Astrocyte of the cerebellum (primary cell): Measurements from ENCODE around the gene NEUROG1.
"Not testable (repeated sequence)": the region's sequence is repeated elsewhere in the genome, so short reads cannot be mapped to it uniquely, and the experiment has no call there.

Experiments
- DNase-seq: peaks from one replicate; pipeline ENCODE4 v3.0.0-alpha.2; 2011; ENCODE audit warnings: low read depth
- H3K4me3 ChIP-seq: 2 replicates; pipeline ENCODE4 v1.5.1; 2011; ENCODE audit warnings: mild to moderate bottlenecking, low read depth, low read length, moderate library complexity
- CTCF ChIP-seq: IDR thresholded peaks from 2 replicates; pipeline ENCODE4 v1.5.1; 2012; ENCODE audit warnings: low read length, low read depth, moderate library complexity, mild to moderate bottlenecking; ENCODE audit errors: missing control alignments
- in situ Hi-C: cut with HindIII; loops from 2 replicates; pipeline ENCODE4 v1.10.0; 2017; ENCODE audit warnings: low sequenced_read_pairs

NEUROG1 gene

DNA sequence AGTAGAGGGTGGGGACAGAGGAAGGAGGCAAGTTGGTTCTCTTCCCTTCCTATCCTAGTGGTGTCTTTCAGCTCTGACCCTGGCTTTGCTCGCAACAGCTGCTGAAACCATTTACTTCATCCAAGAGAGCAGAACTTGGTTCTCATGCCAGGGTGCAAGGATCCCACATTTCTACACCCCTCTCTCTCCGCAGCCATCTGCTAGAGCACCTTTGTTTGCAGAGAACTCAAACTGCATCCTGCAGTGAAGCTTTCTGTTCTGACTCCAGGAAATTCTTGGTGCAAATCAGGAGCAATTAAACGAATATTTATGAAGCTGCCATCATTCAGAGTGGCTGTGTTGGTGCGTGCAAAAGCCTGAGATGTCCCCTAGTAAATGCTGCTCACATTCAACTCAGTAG lies 31.9 kb downstream of the NEUROG1 start:
- no peak for DNase-seq
- TF ChIP-seq CTCF: no peak
- in situ Hi-C loops: no loop called here
- no peak overlapping the region for H3K4me3 ChIP-seq

DNA sequence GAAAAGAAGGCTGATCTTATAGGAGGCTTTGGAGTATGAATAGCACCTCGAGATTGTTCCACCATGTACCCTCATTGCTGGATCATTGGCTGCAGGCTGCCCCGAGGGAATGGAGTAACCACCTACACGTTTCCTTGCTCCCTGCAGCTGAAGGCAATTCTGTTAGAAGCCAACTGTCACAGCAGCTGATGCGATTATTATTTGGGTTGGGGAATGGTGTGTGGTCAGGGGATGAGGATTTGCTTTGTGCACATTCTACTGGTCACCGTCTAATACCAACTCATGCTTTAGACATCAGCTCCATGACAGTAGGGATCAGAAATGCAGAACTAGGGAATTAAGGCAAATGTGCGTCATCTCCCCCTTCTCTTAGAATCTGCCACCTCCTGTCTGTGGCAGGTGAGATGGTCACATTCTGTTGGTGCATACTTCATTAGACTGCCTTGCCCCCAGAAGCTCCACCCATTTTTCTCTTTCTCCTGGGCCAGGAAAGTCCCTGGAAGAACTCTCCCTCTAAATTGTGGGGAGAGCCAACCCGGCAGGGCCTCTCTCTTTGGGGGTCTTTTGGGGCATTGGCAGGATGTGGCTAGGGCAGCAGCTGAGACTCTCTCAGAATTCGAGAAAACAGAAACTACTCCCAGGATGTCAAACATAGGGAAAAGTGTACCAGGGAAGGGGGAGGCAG lies 32.8 kb downstream of the NEUROG1 start:
- in situ Hi-C loops: no loop called here
- no peak for DNase-seq
- no peak for TF ChIP-seq CTCF
- H3K4me3 ChIP-seq: no peak overlapping the region

DNA sequence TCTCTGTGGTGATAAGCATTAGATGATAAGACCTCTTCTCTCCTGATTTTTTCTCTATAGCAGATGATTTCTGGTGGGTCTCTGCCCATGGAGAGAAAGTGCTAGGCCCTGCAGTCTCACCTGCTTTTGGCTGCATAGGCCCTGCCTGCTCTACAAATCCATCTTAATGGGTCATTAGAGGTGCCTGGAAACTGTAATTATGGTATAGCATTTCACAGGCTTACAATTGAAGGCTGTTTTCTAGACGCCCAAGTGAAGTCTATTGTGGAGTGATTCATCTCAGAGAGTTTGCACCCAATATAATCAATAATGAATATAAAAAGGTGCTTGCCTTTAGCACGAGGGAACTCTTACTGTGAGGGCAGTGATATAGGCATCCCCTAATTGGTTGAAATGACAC lies 33.8 kb downstream of the NEUROG1 start:
- no peak overlapping the region for H3K4me3 ChIP-seq
- in situ Hi-C loops: no loop called here
- no peak for DNase-seq
- no peak for TF ChIP-seq CTCF

- H3K4me3 ChIP-seq: no peak overlapping the region
- no peak for DNase-seq
- TF ChIP-seq CTCF: no peak
- in situ Hi-C loops: no loop called here
These were observed 37.1 kb downstream of the NEUROG1 start for GRCh38 chr5:135498637-135498995.

DNA sequence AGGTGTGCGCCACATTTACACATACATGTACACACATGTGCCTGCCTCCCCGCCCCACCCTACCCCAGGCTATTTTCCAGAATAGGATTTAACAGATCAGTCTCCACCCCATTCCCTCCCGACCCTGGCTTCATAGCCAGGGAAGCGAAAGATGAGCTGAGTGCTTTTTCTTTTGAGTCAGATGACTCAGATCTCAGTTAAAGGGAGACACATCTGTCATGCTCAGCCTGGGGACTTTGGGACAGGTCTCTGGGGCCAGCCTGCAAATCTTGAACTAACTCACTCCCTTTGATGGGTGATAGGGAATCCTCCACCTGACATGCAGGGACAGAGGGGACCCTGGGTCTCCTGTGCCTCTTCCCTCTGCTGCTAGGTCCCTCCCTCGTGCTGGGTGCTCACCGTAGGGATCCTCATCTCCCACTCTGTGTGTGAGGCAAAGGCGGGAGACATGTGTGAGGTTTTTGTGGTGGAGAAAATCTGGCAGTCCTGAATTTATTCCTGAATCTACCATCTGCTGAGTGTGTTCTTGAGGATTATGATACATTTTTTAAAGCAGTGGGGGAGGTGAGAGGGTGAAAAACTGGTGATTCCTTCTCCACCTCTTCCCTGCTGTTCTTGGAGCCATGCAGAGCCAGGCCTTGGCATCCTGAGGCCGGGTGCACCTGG lies 37.7 kb downstream of the NEUROG1 start:
- in situ Hi-C loops: no loop called here
- H3K4me3 ChIP-seq: no peak overlapping the region
- no peak for TF ChIP-seq CTCF
- no peak for DNase-seq

DNA sequence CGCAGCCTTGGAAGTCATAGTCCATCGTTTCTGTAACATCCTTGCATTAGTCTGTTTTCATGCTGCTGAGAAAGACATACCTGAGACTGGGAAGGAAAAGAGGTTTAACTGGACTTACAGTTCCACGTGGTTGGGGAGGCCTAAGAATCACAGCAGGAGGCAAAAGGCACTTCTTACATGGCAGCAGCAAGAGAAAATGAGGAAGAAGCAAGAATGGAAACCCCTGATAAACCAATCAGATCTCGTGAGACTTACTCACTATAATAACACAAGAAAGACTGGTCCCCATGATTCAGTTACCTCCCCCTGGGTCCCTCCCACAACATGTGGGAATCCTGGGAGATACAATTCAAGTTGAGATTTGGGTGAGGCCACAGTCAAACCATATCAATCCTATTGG lies 40.2 kb downstream of the NEUROG1 start:
- DNase-seq, in situ Hi-C loops, H3K4me3 ChIP-seq: not testable (repeated sequence)

GRCh38 chr5:135494196-135494595 lies 41.6 kb downstream of the NEUROG1 start:
- in situ Hi-C loops: no loop called here
- H3K4me3 ChIP-seq: no peak overlapping the region
- no peak for TF ChIP-seq CTCF
- no peak for DNase-seq
